GM21576 (cell line): ENCODE results near the gene TEAD1.

Experiments
- ATAC-seq: cut with Tn5 transposase; IDR thresholded peaks from one replicate; pipeline ENCODE4 v1.9.1; 2021; ENCODE audit warnings: mild to moderate bottlenecking, moderate library complexity; ENCODE audit not compliant: unreplicated experiment

Gene TEAD1

GRCh38 chr11:12806113-12806512, 131.9 kb downstream of the TEAD1 start:
- no peak for ATAC-seq

DNA sequence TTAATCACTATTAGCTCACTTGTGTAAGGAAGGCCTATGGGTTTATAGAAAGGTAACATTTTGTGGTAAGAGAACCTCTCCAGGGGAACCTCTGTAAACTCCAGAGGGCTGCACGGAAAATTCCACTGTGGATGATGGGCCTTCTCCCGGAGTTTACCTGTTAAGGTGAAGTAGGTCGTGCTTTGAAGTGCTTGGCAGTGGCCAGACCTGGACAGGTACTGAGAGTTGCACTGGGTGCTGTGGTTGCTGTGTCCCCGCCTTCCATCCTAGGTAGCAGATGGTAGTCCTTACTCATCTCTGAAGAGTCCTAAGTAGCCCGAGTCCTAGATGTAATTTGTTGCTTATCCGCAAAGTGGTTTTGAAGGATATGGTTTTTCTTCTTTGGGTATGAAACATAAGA, 133.4 kb downstream of the TEAD1 start:
- ATAC-seq = no peak

DNA sequence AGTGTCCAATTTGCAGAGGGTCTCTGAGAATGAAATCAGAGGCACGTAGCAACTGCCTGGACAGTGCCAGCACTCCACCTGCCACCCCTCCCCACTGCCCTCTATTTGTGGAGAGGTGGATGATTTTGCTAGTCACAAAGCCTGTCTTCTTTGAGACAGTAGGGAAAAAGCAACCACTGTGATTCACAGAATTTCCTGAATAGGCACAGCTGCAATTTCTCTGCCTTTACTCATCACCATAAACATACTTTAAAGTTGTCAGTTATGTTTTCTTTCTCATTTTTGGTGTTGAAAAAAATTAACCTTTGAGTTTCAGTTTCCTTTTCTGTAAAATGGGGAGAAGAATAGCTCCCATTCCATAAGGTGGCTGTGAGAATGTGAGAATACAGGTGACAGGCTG, 134.3 kb downstream of the TEAD1 start:
- no peak for ATAC-seq

GRCh38 chr11:12809364-12809763, 135.1 kb downstream of the TEAD1 start:
- no peak for ATAC-seq

DNA sequence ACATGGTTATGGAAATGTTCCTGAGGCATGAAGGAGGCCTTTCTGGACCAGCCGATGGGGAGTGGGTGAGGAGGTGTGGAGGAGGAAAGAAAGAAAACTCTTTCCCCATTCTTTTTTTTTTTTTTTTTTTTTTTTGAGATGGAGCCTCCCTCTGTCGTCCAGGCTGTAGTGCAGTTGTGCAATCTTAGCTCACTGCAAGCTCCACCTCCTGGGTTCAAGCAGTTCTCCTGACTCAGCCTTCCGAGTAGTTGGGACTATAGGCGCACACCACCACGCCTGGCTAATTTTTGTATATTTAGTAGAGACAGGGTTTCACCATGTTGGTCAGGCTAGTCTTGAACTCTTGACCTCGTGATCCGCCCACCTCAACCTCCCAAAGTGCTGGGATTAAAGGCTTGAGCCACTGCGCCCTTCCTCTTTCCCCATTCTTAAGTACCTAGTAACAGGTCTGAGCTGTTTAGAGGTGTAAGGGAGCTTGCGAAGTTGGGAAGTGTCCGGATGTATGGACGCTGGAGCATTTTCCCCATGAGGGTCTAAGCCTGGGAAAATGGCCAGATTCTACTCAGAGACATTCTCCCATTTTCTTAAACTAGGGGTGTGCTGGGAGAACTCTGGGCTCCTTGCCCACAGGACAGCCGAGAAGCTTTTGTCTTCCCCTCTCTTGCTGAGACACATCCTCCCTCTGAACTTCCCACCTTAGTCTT, 135.8 kb downstream of the TEAD1 start:
- ATAC-seq = no peak

- no peak for ATAC-seq
Observed at GRCh38 chr11:12810568-12810894, 136.3 kb downstream of the TEAD1 start.

DNA sequence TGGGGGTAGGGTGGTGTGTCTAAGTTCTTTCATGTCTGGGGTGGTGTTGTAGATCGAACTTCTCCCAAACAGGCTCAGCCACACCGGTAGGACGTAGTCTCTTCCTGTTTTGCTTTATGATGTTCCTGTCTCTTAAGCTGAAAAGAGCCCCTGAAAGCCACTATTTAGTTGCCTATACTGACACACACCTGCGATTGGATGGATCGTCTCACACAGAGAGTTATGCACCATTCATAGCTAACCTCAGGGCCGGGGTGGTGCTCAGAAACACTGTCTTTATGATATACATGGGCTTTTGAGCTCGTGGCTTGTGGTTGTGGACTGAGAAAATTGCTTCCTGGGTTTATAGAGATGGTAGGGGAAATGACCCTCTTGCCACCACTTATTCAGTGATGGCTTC, 137.6 kb downstream of the TEAD1 start:
- no peak for ATAC-seq

DNA sequence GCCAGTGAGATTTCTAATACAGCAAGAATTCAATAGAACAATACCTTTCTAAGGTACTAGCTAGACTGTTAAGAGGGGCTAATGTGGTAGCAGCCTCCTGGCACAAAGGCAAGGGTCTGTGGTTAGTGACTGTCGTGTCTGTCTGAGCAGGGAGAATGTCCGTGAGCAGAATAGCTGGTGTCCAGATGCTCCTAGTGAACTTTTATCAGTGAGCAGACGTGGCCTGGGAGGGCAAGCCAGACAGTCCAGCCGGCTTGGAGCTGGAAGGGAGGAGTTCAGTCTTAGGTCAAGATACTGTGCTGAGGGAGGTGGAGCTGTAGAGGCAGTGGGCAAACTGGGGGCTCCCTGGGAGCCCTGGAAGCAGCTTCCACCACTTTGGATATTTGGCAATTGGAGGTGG, 138.6 kb downstream of the TEAD1 start:
- ATAC-seq = no peak

- no peak for ATAC-seq
Observed at GRCh38 chr11:12813371-12814225, 139.4 kb downstream of the TEAD1 start.

DNA sequence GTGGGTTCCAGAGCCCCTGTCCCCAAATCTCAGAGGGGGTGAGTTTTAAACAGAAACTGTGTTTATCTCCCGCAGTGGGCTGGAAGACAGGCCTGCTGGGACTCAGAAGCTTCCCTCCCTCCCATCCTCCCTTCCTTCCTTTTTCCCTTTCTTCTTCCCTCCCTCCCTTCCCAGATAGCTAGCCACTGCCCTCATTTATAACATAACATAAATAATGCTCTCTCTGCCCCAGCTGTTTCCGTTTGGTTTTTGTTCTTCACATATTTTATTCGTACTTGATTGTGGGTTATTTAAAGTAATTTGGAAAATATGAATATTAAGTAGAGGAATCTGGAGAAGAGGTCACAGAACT, 140.9 kb downstream of the TEAD1 start:
- no peak for ATAC-seq

GRCh38 chr11:12815931-12816494, 141.8 kb downstream of the TEAD1 start:
- no peak for ATAC-seq

DNA sequence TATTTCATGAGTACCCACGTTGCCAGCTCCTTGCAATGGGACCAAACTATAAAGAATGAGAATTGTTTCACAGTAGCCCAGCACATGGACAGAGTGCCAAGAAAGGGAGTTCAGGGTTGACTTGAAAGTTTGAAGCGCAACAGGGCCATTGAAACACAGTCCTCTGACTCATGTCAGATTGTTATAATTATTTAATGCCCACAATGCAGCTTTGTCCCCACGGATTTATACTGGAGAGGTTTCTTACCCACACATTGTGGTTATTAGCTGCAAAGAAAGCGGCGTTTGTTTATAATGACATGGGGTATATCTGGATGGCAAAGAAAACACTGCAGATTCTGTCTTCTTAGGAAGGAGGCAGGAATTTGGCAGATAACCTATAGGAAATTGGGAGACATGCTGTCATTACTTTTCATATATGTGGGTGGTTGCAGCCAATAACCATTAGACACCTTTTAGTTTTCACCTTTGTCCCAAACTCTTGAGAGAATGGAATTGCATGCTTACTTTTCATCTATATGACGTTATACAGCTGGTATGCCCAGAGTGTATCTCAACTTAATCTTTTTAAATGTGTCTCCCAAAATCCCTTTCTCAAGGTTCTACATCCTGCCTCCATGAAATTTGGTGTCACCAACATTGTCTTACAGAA, 143.6 kb downstream of the TEAD1 start:
- no peak for ATAC-seq

- ATAC-seq = no peak
Observed at GRCh38 chr11:12818333-12819015, 144.3 kb downstream of the TEAD1 start.

- no peak for ATAC-seq
Observed at GRCh38 chr11:12822392-12823022, 148.3 kb downstream of the TEAD1 start.

- no peak for ATAC-seq
Observed at GRCh38 chr11:12824281-12825041, 150.2 kb downstream of the TEAD1 start.

- no peak for ATAC-seq
Observed at GRCh38 chr11:12826441-12826840, 152.2 kb downstream of the TEAD1 start.

- ATAC-seq = no peak
Observed at GRCh38 chr11:12827369-12827768, 153.1 kb downstream of the TEAD1 start.

DNA sequence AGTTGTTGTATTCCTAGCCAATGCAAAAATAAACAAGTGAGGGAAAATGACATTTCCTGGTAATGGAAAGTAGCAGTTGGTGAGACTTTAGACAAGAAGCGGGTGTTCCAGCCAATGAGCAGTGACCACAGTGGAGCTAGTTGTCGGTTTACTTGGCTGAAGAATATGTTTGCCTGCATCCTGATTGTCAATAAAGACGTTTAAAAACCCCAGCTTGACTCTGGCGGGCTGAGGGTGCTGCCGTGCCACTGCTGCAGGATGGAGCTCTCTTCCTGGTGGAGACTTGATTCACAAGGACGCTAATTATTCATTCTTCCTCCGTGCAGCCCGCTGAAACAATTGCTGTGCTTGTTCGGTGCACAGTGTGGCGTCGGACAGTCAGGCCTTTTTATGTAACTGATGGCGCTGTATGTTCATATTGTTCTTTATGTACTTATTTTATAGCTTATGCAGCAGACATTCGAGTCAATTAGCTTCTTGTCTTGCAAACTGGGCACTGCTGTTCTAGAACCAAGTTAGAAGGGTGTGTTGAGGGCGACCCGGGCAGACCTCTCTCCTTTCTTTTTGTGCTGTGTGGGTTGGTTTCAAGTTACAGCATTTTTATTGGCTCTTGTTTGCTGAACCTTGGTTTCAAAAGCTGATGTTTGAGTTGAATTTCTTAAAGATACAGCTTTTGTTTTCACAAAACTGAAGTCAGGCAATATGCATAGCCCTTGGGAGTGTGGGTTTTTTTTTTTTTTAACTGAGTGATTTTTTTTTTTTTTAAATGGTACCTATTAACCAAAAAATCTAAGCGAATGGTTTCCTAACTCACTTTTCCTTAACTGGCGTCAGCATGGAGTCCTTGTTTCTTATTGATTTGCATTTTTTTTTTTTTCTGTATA, 153.9 kb downstream of the TEAD1 start:
- peak; percentile 41 for ATAC-seq

DNA sequence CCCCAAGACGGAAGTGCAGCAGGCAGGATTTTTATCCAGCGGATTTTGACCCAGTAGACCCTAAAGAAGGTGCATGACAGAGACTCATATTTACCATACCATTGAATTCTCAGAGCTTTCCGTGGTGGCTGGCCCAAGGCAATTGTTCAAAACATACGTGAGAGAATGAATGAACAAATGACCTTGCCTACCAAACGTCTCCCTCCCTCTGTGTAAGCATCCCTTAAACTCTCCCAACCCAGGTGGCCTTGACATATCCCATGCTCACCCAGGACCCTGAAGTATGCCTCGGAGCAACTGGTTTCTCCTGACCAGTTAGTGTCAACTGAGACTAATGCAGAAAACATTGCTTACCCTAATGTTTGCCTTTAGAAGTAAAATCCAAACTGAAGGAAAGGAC, 154.9 kb downstream of the TEAD1 start:
- ATAC-seq = no peak
